Neural crest cell (in vitro differentiated cells): ENCODE results near the gene GATA2. TPM values are rescaled to one million over a fixed set of nuclear protein-coding genes. Genes with fewer than 3 reads are reported as not detected.

Experiments
- DNase-seq: peaks from one replicate; pipeline ENCODE4 v3.0.0; 2021; ENCODE audit warnings: low read depth, mixed read lengths, low spot score
- H3K27ac Mint-ChIP-seq: one replicate; pipeline ENCODE4 v1.8.0; 2021; ENCODE audit warnings: mild to moderate bottlenecking, mixed read lengths; ENCODE audit not compliant: unreplicated experiment
- H3K27me3 Mint-ChIP-seq: 2 replicates; pipeline ENCODE4 v1.8.0; 2021; ENCODE audit warnings: low read depth, mild to moderate bottlenecking, mixed read lengths
- H3K36me3 Mint-ChIP-seq: 2 replicates; pipeline ENCODE4 v1.8.0; 2021; ENCODE audit warnings: low read depth, mild to moderate bottlenecking, mixed read lengths
- H3K4me1 Mint-ChIP-seq: 2 replicates; pipeline ENCODE4 v1.8.0; 2021; ENCODE audit warnings: mixed read lengths
- H3K4me3 Mint-ChIP-seq: one replicate; pipeline ENCODE4 v1.8.0; 2021; ENCODE audit warnings: mild to moderate bottlenecking, mixed read lengths
- H3K9me3 Mint-ChIP-seq: 2 replicates; pipeline ENCODE4 v1.8.0; 2021; ENCODE audit warnings: mixed read lengths
- total RNA-seq: library from RNA; stranded (reverse); gene quantifications from 2 replicates; pipeline ENCODE4 v1.2.1, GENCODE V29; 2021
- TF ChIP-seq, protein P1 (sequence below): fragments of 200-600 bp; sonication (generic); conservative IDR thresholded peaks from 2 replicates; pipeline ENCODE4 v1.5.0; 2021; ENCODE audit warnings: antibody characterized with exemption, mild to moderate bottlenecking

Gene GATA2
- total RNA-seq, 1 donor from 2014 or later: 0.30 TPM

DNA sequence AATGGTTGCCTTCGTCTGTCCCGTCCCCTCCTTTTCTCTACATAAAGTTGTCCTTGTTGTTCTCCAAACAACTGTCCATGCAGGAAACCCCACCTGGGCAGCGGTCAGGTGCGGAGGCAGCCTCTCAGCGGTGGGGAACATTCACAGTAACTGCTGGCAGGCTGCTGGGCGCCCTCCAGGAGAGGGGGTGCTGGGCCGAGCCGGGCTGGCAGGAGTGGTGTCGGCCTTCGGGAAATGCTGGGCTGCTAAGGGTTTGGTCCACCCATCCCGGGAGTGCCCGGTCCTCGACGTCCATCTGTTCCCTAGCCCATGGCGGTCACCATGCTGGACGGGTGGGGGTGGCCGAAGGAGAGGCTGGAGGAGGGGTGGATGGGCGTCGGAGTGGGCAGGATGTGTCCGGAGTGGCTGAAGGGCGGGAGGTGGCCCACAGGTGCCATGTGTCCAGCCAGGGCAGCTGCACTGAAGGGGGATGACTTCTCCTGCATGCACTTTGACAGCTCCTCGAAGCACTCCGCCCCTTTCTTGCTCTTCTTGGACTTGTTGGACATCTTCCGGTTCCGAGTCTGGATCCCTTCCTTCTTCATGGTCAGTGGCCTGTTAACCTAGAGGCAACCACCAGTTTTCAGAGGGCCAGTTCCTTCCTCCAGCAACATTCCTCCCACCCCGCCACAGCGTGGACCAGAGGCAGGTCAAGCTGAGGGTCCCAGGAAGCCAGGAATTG lies 12.1 kb downstream of the GATA2 start:
- TF ChIP-seq, protein P1, sequence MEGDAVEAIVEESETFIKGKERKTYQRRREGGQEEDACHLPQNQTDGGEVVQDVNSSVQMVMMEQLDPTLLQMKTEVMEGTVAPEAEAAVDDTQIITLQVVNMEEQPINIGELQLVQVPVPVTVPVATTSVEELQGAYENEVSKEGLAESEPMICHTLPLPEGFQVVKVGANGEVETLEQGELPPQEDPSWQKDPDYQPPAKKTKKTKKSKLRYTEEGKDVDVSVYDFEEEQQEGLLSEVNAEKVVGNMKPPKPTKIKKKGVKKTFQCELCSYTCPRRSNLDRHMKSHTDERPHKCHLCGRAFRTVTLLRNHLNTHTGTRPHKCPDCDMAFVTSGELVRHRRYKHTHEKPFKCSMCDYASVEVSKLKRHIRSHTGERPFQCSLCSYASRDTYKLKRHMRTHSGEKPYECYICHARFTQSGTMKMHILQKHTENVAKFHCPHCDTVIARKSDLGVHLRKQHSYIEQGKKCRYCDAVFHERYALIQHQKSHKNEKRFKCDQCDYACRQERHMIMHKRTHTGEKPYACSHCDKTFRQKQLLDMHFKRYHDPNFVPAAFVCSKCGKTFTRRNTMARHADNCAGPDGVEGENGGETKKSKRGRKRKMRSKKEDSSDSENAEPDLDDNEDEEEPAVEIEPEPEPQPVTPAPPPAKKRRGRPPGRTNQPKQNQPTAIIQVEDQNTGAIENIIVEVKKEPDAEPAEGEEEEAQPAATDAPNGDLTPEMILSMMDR: no peak
- H3K27ac Mint-ChIP-seq: no peak overlapping the region
- peaks cover 16% of the 10 kb centered on the region for H3K4me1 Mint-ChIP-seq
- H3K36me3 Mint-ChIP-seq: no peaks in the 10 kb centered on the region
- H3K27me3 Mint-ChIP-seq: peaks cover 97% of the 10 kb centered on the region
- no peaks in the 10 kb centered on the region for H3K9me3 Mint-ChIP-seq
- no peak overlapping the region for H3K4me3 Mint-ChIP-seq
- no peak for DNase-seq

DNA sequence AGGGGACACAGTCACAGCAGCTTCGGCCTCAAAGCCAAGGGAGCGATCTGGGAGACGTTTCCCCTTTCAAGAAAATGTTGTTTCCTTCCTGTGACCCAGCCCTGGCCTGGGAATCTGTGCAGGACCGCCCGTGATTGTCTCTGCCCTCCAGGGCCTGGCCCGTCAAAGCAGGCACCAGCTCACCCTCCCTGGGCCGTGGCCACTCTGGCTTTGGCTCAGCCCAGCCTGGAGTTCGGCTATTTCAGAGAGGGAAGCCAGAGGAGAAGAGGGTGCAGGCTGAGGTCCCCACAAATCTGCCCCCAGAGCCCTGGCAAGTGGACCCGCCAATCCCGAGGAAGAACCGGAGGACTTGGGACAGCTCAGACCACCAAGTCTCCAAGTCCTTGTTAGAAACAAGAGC lies 12.7 kb downstream of the GATA2 start:
- DNase-seq: no peak
- Mint-ChIP-seq H3K36me3 (no peaks in the 10 kb centered on the region), H3K9me3 (no peaks in the 10 kb centered on the region), H3K27me3 (peaks cover 97% of the 10 kb centered on the region), H3K4me3 (no peak overlapping the region), H3K27ac (no peak overlapping the region), H3K4me1 (peaks cover 16% of the 10 kb centered on the region)
- TF ChIP-seq, protein P1: no peak

DNA sequence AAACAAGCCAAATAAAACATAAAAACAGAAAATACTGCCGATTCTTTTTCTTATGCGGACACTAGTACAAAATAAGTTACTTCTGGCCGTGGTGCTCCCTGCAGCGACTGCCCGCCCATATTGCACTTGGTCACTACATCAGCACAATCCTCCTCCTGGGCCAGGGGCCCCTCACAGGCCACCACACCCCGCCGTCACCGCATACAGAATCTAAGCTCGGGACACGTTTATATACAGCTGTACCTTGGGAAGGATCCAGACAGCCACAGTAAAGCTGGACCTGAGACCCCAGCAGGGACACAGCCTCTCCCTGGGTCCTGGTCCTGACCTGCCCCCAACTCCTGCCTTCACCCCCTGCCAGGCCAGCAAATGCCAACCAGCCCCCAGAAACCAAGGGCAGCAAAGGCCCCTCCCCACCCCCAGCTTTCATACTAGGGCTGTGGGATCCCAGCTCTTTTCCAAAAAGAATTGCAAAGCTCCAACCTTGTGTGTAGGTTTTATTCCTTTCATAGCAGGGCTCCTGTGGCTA lies 13.4 kb downstream of the GATA2 start:
- Mint-ChIP-seq H3K36me3 (no peaks in the 10 kb centered on the region), H3K4me3 (no peak overlapping the region), H3K9me3 (no peaks in the 10 kb centered on the region), H3K27ac (no peak overlapping the region), H3K27me3 (peaks cover 97% of the 10 kb centered on the region), H3K4me1 (peaks cover 16% of the 10 kb centered on the region)
- TF ChIP-seq, protein P1: no peak
- DNase-seq: no peak

DNA sequence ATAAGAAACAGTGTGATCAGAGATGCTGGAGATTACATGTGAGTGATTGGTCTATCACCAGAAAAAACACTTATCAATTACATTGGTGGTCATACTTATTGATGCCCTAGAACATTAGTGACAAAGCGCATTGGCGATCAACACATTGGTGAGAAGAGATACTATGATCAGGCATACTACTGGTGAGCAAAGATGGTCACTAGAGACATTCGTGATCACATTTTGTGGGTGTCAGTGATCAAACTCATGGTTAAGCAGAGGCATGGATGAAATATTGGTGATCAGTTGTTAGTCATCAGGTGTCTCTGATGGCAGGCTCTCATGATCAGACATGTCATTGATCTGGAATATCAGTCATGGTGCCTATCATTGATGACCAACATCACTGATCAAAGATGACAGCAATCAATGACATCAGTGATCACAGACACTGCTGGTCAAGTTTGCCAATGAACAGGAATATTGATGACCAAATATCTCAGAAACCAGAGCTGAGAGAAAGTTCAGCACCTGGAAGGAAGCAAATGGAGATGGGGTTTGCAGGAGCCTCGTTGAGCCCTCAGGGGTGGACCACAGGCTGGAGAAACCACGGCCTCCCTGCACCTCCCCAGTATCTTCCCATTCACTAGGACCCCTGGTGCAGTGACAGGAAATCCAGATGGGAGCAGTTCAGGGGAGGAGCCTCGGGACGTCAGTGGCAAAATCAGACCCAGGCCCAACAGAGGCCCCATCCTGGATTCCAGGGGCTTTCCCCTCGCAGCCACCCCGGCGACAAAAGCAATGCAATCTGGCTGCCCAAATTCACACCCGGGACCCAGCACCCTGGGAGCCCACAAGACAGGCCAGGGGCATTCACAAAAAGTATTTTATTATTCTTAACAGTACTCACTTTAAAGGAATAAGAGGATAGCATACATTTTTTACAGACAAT lies 14.2 kb downstream of the GATA2 start:
- Mint-ChIP-seq H3K4me3 (no peak overlapping the region), H3K27ac (no peak overlapping the region), H3K4me1 (peaks cover 16% of the 10 kb centered on the region), H3K27me3 (peaks cover 97% of the 10 kb centered on the region), H3K36me3 (no peaks in the 10 kb centered on the region), H3K9me3 (no peaks in the 10 kb centered on the region)
- no peak for DNase-seq
- TF ChIP-seq, protein P1: no peak

DNA sequence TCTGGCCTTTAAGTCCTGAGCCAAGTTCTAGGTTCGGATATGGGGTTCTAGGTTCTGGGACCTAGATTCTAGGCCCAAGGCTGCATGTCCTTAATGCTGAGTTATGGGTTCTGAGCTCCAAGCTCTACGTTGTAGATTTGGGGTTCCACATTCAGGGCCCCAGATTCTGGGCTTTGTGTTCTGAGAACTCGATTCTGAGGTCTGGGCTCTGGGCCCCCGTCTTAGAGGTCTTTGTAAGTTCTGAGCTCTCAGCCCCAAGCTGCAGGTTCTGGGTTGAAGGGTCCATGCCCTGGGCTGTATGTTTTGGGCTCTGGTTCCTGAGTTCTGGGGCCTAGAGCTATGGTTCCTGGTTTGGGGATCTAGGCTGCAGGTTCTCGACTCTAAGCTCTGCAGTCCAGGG lies 16.3 kb downstream of the GATA2 start:
- no peaks in the 10 kb centered on the region for H3K36me3 Mint-ChIP-seq
- no peak overlapping the region for H3K4me3 Mint-ChIP-seq
- H3K27me3 Mint-ChIP-seq: peaks cover 97% of the 10 kb centered on the region
- H3K9me3 Mint-ChIP-seq: no peaks in the 10 kb centered on the region
- H3K4me1 Mint-ChIP-seq: no peaks in the 10 kb centered on the region
- no peak overlapping the region for H3K27ac Mint-ChIP-seq
- no peak for DNase-seq
- TF ChIP-seq, protein P1: no peak
